Measurements from ENCODE around the gene GJB3. TPM values are rescaled to one million over a fixed set of nuclear protein-coding genes. Genes with fewer than 3 reads are reported as not detected.

GJB3 gene
- polyA plus RNA-seq, 3 donors, result not detected

GRCh38 chr1:34779005-34779404, 2.0 kb upstream of the GJB3 start:
- Mint-ChIP-seq H3K27me3 (ENCODE audit: low read depth in 3 of 3) (peaks cover 37 to 52% (median 41%) of the 10 kb centered on the region in 3 donors), H3K4me1 (no peaks in the 10 kb centered on the region), H3K4me3 (no peak overlapping the region), H3K9me3 (peaks cover 0 to 6% (median 1%) of the 10 kb centered on the region in 7 donors), H3K27ac (no peak overlapping the region), H3K36me3 (no peaks in the 10 kb centered on the region)
- no peak for TF ChIP-seq CTCF (IDR thresholded peaks at IDR 0.05)
- Histone ChIP-seq H3K4me2 (replicated peaks; ENCODE audit: extremely low read depth, low read length, poor library complexity, severe bottlenecking) (no peak overlapping the region), H3K79me2 (ENCODE audit: insufficient read depth, low read length) (no peaks in the 10 kb centered on the region), H3K9me3 (replicated peaks in 1 of 2; ENCODE audit: control insufficient read depth in 1 of 2, insufficient read depth in 1 of 2, low read length in 2 of 2) (peaks cover 0 to 10% of the 10 kb centered on the region in 2 donors), H3K36me3 (replicated peaks in 1 of 2; ENCODE audit: control insufficient read depth in 1 of 2, insufficient read depth in 2 of 2, low read length in 2 of 2) (no peaks in the 10 kb centered on the region), H3K9ac (ENCODE audit: insufficient read depth, low read length, poor library complexity, severe bottlenecking) (no peak overlapping the region), H3K27ac (ENCODE audit: low read depth in 1 of 2, low read length in 2 of 2) (no peak overlapping the region), H4K20me1 (ENCODE audit: insufficient read depth, low read length) (no peaks in the 10 kb centered on the region), H3K27me3 (ENCODE audit: control insufficient read depth in 2 of 2, insufficient read depth in 2 of 2, low read length in 2 of 2) (peaks cover 25 to 48% of the 10 kb centered on the region in 2 donors), H2AFZ (ENCODE audit: insufficient read depth, low read depth, low read length, poor library complexity, severe bottlenecking) (no peak overlapping the region), H3K4me3 (replicated peaks in 1 of 3; ENCODE audit: low read depth in 2 of 3, low read length in 3 of 3) (no peak overlapping the region), H3K4me1 (ENCODE audit: control insufficient read depth in 1 of 2, insufficient read depth in 2 of 2, low read length in 2 of 2) (no peaks in the 10 kb centered on the region)
- intact Hi-C loops (cut with micrococcal nuclease), result no loop called here
- WGBS (ENCODE audit: insufficient coverage), result no CpG with 5 or more reads among the region's 5 CpGs
- no peak for DNase-seq

- H3K36me3 Mint-ChIP-seq, result no peaks in the 10 kb centered on the region
- no peak overlapping the region for H3K27ac ChIP-seq (ENCODE audit: low read depth in 1 of 2, low read length in 2 of 2)
- H3K36me3 ChIP-seq (replicated peaks in 1 of 2; ENCODE audit: control insufficient read depth in 1 of 2, insufficient read depth in 2 of 2, low read length in 2 of 2), result no peaks in the 10 kb centered on the region
- no peak overlapping the region for H2AFZ ChIP-seq (ENCODE audit: insufficient read depth, low read depth, low read length, poor library complexity, severe bottlenecking)
- peaks cover 25 to 48% of the 10 kb centered on the region in 2 donors for H3K27me3 ChIP-seq (ENCODE audit: control insufficient read depth in 2 of 2, insufficient read depth in 2 of 2, low read length in 2 of 2)
- H3K4me1 Mint-ChIP-seq, result no peaks in the 10 kb centered on the region
- intact Hi-C loops (cut with micrococcal nuclease), result no loop called here
- H3K4me3 ChIP-seq (replicated peaks in 1 of 3; ENCODE audit: low read depth in 2 of 3, low read length in 3 of 3), result no peak overlapping the region
- no peak overlapping the region for H3K9ac ChIP-seq (ENCODE audit: insufficient read depth, low read length, poor library complexity, severe bottlenecking)
- peak overlapping the region in 1 of 2 donors; percentile 27 for H3K4me3 Mint-ChIP-seq
- WGBS (ENCODE audit: insufficient coverage), result 86% methylated on average over 5 of the region's 5 CpGs
- no peak for DNase-seq
- H4K20me1 ChIP-seq (ENCODE audit: insufficient read depth, low read length), result no peaks in the 10 kb centered on the region
- TF ChIP-seq CTCF (IDR thresholded peaks at IDR 0.05), result no peak
- peaks cover 0 to 10% of the 10 kb centered on the region in 2 donors for H3K9me3 ChIP-seq (replicated peaks in 1 of 2; ENCODE audit: control insufficient read depth in 1 of 2, insufficient read depth in 1 of 2, low read length in 2 of 2)
- peaks cover 37 to 52% (median 41%) of the 10 kb centered on the region in 3 donors for H3K27me3 Mint-ChIP-seq (ENCODE audit: low read depth in 3 of 3)
- H3K9me3 Mint-ChIP-seq, result peaks cover 0 to 6% (median 1%) of the 10 kb centered on the region in 7 donors
- no peak overlapping the region for H3K27ac Mint-ChIP-seq
- no peak overlapping the region for H3K4me2 ChIP-seq (replicated peaks; ENCODE audit: extremely low read depth, low read length, poor library complexity, severe bottlenecking)
- no peaks in the 10 kb centered on the region for H3K79me2 ChIP-seq (ENCODE audit: insufficient read depth, low read length)
- H3K4me1 ChIP-seq (ENCODE audit: control insufficient read depth in 1 of 2, insufficient read depth in 2 of 2, low read length in 2 of 2), result no peaks in the 10 kb centered on the region
Observed at GRCh38 chr1:34779526-34779925, 1.5 kb upstream of the GJB3 start.
